Measurements from ENCODE around the gene PROM1. TPM values are rescaled to one million over a fixed set of nuclear protein-coding genes. Genes with fewer than 3 reads are reported as not detected.

Gene PROM1
- total and polyA plus RNA-seq, 2 experiments from 2014 or later = 36.6 to 66.6 TPM

GRCh38 chr4:15936495-15936894 lies 147.3 kb downstream of the PROM1 start:
- Histone ChIP-seq H3K9me2 (ENCODE audit: insufficient read depth) (peaks cover 7% of the 10 kb centered on the region; the same call in 1 of the 2 replicates), H3K79me2 (replicated peaks; ENCODE audit: insufficient read depth) (no peaks in the 10 kb centered on the region), H4K20me1 (replicated peaks; ENCODE audit: insufficient read depth) (no peaks in the 10 kb centered on the region), H3K36me3 (ENCODE audit: insufficient read depth) (no peaks in the 10 kb centered on the region), H3K27me3 (ENCODE audit: insufficient read depth) (no peaks in the 10 kb centered on the region), H3K4me3 (no peak overlapping the region), H3K4me1 (ENCODE audit: insufficient read depth) (no peaks in the 10 kb centered on the region), H3K4me2 (no peak overlapping the region), H2AFZ (no peak overlapping the region), H3F3A (replicated peaks; ENCODE audit: low read depth) (no peaks in the 10 kb centered on the region), H3K27ac (ENCODE audit: low read depth) (no peak overlapping the region)
- H3K4me3 Mint-ChIP-seq = no peak overlapping the region
- H3K27me3 Mint-ChIP-seq (ENCODE audit: insufficient read depth, low read depth, poor library complexity) = peaks cover 7% of the 10 kb centered on the region
- H3K36me3 Mint-ChIP-seq (ENCODE audit: low read depth) = no peaks in the 10 kb centered on the region
- H3K9me3 Mint-ChIP-seq = no peaks in the 10 kb centered on the region
- H3K4me1 Mint-ChIP-seq = peaks cover 10% of the 10 kb centered on the region
- H3K27ac Mint-ChIP-seq = no peak overlapping the region
- DNase-seq (ENCODE audit: low spot score) = no peak
- ATAC-seq = no peak
- TF ChIP-seq JUNB (IDR thresholded peaks at IDR 0.05; ENCODE audit: unreplicated experiment) (no peak), STAT1 (IDR thresholded peaks at IDR 0.05; ENCODE audit: unreplicated experiment) (no peak), ZNF114 (CRISPR knock-in tag; IDR thresholded peaks at IDR 0.05) (no peak), ETS1 (IDR thresholded peaks at IDR 0.05) (no peak), CTCF (conservative IDR thresholded peaks at IDR 0.05; ENCODE audit: low read depth in 2 of 2) (no peak), EZH2 (IDR thresholded peaks at IDR 0.05; ENCODE audit: low read depth, unreplicated experiment) (no peak), ZNF331 (CRISPR knock-in tag; IDR thresholded peaks at IDR 0.05; ENCODE audit: low read depth) (no peak)
- TF ChIP-seq, protein P1, sequence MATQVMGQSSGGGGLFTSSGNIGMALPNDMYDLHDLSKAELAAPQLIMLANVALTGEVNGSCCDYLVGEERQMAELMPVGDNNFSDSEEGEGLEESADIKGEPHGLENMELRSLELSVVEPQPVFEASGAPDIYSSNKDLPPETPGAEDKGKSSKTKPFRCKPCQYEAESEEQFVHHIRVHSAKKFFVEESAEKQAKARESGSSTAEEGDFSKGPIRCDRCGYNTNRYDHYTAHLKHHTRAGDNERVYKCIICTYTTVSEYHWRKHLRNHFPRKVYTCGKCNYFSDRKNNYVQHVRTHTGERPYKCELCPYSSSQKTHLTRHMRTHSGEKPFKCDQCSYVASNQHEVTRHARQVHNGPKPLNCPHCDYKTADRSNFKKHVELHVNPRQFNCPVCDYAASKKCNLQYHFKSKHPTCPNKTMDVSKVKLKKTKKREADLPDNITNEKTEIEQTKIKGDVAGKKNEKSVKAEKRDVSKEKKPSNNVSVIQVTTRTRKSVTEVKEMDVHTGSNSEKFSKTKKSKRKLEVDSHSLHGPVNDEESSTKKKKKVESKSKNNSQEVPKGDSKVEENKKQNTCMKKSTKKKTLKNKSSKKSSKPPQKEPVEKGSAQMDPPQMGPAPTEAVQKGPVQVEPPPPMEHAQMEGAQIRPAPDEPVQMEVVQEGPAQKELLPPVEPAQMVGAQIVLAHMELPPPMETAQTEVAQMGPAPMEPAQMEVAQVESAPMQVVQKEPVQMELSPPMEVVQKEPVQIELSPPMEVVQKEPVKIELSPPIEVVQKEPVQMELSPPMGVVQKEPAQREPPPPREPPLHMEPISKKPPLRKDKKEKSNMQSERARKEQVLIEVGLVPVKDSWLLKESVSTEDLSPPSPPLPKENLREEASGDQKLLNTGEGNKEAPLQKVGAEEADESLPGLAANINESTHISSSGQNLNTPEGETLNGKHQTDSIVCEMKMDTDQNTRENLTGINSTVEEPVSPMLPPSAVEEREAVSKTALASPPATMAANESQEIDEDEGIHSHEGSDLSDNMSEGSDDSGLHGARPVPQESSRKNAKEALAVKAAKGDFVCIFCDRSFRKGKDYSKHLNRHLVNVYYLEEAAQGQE (IDR thresholded peaks at IDR 0.05; ENCODE audit: unreplicated experiment) = no peak
